Mammary epithelial cell (primary cell): ENCODE results near the gene TRIP12.

Source experiments
- EZH2 ChIP-seq: IDR thresholded peaks from 2 replicates; pipeline ENCODE4 v1.6.1; 2012; ENCODE audit warnings: low read length, inconsistent platforms, borderline replicate concordance
- TF ChIP-seq, protein P1 (sequence below), 2 donors: IDR thresholded peaks in 1 of 2; conservative IDR thresholded peaks in 1 of 2; 2 replicates each; pipeline ENCODE4 v1.5.1; 2011 to 2012; ENCODE audit warnings: inconsistent platforms in 2 of 2, low read length in 2 of 2, mild to moderate bottlenecking in 2 of 2, control low read depth in 1 of 2, low read depth in 1 of 2; ENCODE audit not compliant: insufficient read depth in 1 of 2; ENCODE audit errors: extremely low read depth in 1 of 2

DNA sequence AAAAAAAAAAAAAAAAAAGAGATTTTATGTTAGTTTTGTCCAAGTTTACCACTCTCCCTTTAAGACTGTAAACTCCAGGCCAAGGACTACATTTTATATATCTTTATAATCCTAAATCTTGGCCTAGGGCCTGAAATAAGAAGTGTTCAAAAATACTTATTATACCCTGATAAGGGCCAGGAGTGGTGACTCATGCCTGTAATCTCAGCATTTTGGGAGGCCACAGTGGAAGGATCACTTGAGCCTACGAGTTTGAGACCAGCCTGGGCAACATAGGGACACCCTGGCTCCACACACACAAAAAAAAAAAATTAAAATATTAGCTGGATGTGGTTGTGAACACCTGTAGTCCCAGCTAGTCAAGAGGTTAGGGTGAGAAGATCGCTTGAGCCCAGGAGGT, 12.7 kb downstream of the TRIP12 start:
- TF ChIP-seq, protein P1, sequence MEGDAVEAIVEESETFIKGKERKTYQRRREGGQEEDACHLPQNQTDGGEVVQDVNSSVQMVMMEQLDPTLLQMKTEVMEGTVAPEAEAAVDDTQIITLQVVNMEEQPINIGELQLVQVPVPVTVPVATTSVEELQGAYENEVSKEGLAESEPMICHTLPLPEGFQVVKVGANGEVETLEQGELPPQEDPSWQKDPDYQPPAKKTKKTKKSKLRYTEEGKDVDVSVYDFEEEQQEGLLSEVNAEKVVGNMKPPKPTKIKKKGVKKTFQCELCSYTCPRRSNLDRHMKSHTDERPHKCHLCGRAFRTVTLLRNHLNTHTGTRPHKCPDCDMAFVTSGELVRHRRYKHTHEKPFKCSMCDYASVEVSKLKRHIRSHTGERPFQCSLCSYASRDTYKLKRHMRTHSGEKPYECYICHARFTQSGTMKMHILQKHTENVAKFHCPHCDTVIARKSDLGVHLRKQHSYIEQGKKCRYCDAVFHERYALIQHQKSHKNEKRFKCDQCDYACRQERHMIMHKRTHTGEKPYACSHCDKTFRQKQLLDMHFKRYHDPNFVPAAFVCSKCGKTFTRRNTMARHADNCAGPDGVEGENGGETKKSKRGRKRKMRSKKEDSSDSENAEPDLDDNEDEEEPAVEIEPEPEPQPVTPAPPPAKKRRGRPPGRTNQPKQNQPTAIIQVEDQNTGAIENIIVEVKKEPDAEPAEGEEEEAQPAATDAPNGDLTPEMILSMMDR (conservative IDR thresholded peaks at IDR 0.05 in 1 of 2, IDR thresholded peaks at IDR 0.05 in 1 of 2; ENCODE audit: extremely low read depth in 1 of 2, insufficient read depth in 1 of 2, low read depth in 1 of 2, low read length in 2 of 2): no peak
- TF ChIP-seq EZH2: no peak
